HG02678 (cell line): ENCODE data around the gene KRTAP2-1.
"Not testable (repeated sequence)": the region's sequence is repeated elsewhere in the genome, so short reads cannot be mapped to it uniquely, and the experiment has no call there.

Source experiments
- ATAC-seq: cut with Tn5 transposase; IDR thresholded peaks from one replicate; pipeline ENCODE4 v1.9.1; 2021; ENCODE audit warnings: mild to moderate bottlenecking, moderate library complexity; ENCODE audit not compliant: unreplicated experiment

Gene KRTAP2-1

DNA sequence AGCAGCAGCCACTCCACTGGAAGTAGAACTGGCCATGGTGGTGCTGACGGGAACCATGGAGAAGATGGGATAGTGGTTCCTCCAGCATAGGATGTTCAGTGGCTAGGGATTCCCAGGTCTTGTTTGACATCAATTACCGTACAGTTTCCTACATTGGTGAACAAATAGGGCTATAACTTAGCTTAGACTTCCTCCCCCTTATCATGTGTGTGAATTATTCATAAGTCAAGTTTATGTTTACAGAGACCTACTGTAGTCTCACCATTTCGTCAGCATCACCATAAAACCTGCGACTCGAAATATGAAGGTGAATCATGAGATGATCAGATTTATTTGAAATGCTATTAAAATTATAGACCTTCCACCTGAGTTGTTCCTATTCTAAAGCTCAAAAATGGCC, 11.6 kb upstream of the KRTAP2-1 start:
- ATAC-seq = no peak

- no peak for ATAC-seq
Observed at GRCh38 chr17:41057547-41057946, 10.4 kb upstream of the KRTAP2-1 start.

DNA sequence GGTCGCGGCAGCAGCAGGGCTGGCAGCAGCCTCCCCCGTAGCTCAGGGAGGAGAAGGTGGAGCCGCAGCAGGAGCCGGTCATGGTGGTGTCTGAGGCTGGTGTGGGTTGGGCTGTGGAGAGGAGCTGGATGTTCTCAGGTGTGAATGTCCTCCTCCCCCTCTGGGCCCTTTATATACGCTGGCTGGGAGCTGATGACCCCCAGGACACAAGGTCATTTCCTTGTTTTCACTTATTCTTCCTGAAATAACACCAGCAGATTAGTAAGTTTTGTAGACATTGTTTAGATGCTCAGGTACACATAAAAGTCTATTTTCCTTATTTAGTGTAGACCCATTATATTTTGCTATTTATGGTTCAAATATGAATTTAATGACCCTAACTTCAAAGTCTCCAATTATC, 8.0 kb upstream of the KRTAP2-1 start, which contains the start of gene KRTAP2-2:
Gene KRTAP2-2 (minus strand): TSS at position 101 of the 400 bp plus-strand sequence. CDS start 19 bp downstream, at position 82.
- not testable (repeated sequence) for ATAC-seq

DNA sequence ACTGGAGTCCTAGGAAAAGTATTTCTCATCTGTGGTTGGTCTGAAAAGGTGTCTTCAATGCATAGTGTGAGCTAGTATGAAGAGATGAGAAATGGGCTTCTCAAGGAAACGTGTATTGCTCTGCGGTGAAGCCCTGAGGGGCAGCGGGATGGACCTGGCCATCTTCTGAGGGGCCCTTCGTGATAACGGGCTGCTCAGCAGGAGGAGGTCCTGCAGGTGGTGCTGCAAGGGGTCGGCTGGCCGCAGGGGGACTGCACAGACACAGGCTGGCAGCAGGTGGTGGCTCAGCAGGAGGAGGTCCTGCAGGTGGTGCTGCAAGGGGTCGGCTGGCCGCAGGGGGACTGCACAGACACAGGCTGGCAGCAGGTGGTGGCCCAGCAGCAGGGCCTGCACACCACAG, 7.4 kb upstream of the KRTAP2-1 start:
- not testable (repeated sequence) for ATAC-seq

GRCh38 chr17:41054025-41054424, 6.9 kb upstream of the KRTAP2-1 start:
- ATAC-seq = no peak

DNA sequence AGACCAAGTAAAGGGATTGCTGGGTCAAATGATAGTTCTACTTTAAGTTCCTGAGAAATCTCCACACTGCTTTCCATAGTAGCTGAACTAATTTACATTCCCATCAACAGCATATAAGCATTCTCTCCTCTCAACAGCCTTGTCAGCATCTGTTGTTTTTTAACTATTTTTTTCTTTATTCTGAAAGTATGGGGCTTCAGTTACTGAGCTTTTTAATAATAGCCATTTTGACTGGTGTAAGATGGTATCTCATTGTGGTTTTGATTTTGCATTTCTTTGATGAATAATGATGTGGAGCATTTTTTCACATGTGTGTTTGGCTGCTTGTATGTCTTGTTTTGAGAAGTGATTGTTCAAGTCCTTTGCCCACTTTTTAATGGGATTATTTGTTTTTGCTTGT, 5.5 kb upstream of the KRTAP2-1 start:
- ATAC-seq = no peak

GRCh38 chr17:41049110-41049509, 2.0 kb upstream of the KRTAP2-1 start:
- ATAC-seq = no peak

- no peak for ATAC-seq
Observed at GRCh38 chr17:41048441-41048840, 1.3 kb upstream of the KRTAP2-1 start.

DNA sequence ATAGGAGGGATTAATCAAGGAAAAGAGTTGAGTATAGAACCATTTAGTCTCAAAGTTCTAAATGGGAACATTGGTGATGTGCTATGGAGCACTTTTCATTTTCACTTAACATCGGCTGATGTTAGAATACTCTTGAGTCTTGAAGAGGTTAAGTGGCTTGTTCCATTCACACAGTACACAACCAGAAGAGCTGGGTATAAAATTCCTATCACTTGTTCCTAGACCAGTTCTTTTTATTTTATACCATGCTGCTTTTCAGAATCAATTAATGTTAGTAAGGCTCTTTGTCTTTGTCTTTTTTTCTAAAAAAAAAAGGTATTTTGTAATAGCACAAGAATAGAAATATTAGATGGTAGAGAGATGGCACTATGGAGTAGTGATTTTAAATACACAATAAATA, 4.2 kb downstream of the KRTAP2-1 start:
- ATAC-seq = no peak

DNA sequence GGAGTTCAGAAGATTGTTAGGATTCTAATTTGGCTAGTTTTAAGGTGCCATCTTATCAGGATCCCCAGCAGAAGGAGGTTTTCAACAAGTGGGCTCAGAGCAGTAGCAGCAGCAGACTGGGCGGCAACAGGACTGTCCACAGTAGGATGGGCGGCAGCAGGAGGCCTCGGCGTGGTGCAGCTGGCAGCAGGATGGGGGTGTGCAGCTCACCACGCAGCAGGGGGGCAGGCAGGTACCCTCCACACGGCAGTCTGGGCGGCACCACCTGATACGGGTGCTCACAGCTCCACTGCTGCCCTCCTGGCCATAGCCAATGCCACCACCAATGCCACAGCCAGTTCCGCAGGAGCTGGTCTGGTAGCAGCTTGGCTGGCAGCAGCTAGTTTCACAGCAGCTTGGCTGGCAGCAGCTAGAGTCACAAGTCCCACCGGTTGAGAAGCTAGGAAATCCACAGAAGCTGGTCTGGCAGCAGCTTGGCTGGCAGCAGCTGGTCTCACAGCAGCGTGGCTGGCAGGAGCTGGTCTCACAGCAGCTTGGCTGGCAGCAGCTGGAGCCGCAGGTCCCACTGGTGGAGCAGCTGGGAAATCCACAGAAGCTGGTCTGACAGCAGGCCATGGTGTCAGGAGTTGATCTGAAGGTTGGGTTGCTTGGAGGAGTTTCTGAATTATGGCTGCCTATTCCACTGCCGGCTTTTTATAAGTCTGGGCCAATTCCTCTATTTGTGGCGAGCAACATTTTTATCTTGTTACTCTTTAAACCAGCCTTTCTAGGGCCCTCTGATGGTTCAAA, 6.1 kb downstream of the KRTAP2-1 start, which contains the start of gene KRTAP1-1:
Gene KRTAP1-1 (minus strand): TSS at position 668 of the 789 bp plus-strand sequence. CDS start 53 bp downstream, at position 615.
- ATAC-seq = not testable (repeated sequence)

- no peak for ATAC-seq
Observed at GRCh38 chr17:41037853-41038350, 9.2 kb downstream of the KRTAP2-1 start.

GRCh38 chr17:41034346-41034935, 12.7 kb downstream of the KRTAP2-1 start, which contains the start of gene KRTAP1-3:
Gene KRTAP1-3 (minus strand): TSS chr17:41034874. CDS start chr17:41034821, 53 bp downstream.
- not testable (repeated sequence) for ATAC-seq

DNA sequence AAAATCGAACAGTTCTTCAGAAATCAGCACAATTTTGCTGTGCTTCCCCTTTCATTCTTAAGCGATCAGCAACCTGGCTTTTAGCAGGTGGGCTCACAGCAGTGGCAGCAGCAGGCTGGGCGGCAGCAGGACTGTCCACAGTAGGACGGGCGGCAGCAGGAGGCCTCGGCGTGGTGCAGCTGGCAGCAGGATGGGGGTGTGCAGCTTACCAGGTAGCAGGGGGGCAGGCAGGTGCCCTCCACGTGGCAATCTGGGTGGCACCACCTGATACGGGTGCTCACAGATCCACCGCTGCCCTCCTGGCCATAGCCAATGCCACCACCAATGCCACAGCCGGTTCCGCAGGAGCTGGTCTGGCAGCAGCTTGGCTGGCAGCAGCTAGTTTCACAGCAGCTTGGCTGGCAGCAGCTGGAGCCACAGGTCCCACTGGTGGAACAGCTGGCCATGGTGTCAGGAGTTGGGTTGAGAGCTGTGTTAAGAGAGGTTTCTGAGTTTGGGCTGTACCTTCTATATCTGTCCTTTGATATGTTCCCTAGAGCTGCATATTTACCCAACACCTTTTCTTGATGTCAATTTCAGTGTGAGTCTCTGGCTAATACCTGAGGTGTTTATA, 17.4 kb downstream of the KRTAP2-1 start, which contains the start of gene KRTAP1-4:
Gene KRTAP1-4 (minus strand): TSS at position 563 of the 613 bp plus-strand sequence. CDS start 117 bp downstream, at position 446.
- no peak for ATAC-seq

DNA sequence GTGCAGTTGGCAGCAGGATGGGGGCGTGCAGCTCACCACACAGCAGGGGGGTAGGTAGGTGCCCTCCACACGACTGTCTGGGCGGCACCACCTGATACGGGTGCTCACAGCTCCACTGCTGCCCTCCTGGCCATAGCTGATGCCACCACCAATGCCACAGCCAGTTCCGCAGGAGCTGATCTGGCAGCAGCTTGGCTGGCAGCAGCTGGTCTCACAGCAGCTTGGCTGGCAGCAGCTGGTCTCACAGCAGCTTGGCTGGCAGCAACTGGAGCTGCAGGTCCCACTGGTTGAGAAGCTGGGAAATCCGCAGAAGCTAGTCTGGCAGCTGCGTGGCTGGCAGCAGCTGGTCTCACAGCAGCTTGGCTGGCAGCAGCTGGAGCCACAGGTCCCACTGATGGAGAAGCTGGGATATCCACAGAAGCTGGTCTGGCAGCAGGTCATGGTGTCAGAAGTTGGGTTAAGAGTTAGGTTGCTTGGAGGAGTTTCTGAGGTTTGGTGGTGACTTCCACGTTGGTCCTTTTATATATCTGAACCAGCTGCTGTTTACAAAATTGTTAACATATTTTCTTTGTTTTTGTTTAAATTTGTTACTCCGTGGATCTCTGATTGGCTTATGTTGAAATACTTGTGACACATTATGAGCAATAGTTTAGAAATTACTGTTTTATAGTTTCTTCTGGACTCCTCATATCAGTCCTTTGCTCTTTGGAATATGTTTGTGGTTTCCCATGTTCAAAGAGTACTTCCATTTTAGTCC, 20.2 kb downstream of the KRTAP2-1 start, which contains the start of gene KRTAP1-5:
Gene KRTAP1-5 (minus strand): TSS at position 494 of the 757 bp plus-strand sequence. CDS start 53 bp downstream, at position 441.
- ATAC-seq = no peak

GRCh38 chr17:41024697-41025096, 22.4 kb downstream of the KRTAP2-1 start:
- ATAC-seq = no peak

DNA sequence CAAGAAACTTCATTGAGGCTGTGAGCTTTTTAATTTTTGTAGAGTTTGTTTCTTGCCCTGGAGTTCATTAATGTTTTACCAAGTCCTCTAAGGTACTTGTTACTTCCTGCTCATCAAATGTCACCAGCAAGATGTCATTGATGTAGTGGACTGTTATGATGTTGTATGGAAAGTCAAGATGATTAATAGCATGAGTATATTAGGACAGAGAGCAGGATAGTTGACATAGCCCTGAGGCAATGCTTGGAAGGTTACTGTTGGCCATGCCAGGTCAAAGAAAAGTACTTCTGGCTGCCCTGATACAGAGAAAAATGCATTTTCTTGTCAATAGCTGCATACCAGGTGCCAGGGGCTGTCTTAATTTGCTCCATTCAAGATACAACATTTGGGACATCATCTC, 26.8 kb downstream of the KRTAP2-1 start:
- ATAC-seq = no peak

GRCh38 chr17:41019415-41019814, 27.7 kb downstream of the KRTAP2-1 start:
- ATAC-seq = no peak

DNA sequence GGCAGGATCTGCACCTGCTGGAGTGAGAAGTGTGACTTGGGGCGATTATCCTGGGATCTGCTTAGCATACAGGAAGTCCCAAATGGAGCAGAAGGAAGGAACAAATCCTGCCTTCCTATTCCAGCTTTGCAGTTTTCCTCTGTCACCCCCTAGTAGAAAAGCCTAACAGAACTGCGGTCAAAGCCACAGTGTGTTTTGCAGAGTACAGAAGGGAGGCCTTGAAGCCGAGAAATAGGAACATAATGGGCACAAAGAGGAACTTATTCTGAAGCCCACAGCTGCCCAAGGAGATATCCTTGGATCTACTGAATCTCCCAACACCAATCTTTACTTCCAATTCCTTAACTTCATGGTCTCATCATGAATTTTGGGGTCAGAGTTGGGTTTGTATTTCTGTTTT, 28.6 kb downstream of the KRTAP2-1 start:
- no peak for ATAC-seq

- no peak for ATAC-seq
Observed at GRCh38 chr17:41016578-41017215, 30.4 kb downstream of the KRTAP2-1 start.

DNA sequence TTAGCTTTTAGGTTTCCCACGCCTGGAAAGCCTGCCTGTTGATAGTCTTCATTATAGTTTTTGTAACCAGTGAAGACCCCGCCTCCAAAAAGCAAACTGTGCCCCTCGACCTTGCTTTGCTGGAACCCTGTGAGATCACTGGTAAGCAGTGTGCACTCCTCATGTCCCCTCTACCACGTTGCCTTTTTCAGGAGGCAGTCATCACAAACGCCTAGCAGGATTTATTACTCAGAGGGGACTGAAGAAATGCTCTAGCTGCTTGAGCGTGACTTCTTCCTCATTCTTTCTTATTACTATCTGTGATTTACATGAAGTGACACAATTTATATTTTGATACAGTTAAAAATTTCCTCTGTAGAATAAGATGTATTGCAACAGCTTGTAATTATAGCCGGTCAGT, 31.7 kb downstream of the KRTAP2-1 start:
- ATAC-seq = no peak
